Gastrocnemius medialis (tissue), 4 donors: ENCODE results near the gene SALL3. TPM values are rescaled to one million over a fixed set of nuclear protein-coding genes. Genes with fewer than 3 reads are reported as not detected.
"Not testable (repeated sequence)": the region's sequence is repeated elsewhere in the genome, so short reads cannot be mapped to it uniquely, and the experiment has no call there.

Experiments used
- ATAC-seq, 2 donors: fragments of 150-250 bp; one replicate each; pipeline ENCODE4 v1.9.1; 2016
- DNase-seq, 2 donors: peaks; one replicate each; pipeline ENCODE4 v3.0.0-alpha.2; 2019
- H3K27ac ChIP-seq, 4 donors: fragments of 200-600 bp; sonication (generic); 1 replicate in 1 of 4; 2 replicates in 3 of 4; pipeline ENCODE4 v1.5.1; 2016 to 2018; ENCODE audit warnings: mild to moderate bottlenecking in 2 of 4, moderate library complexity in 1 of 4
- H3K27me3 ChIP-seq, 3 donors: fragments of 200-600 bp; sonication (generic) in 2 of 3; 1 replicate in 1 of 3; 2 replicates in 2 of 3; pipeline versions ENCODE4 v1.5.1 to v1.6.0; 2016 to 2019; ENCODE audit warnings: mild to moderate bottlenecking in 1 of 3, moderate library complexity in 1 of 3
- H3K36me3 ChIP-seq, 2 donors: fragments of 200-600 bp; sonication (generic) in 1 of 2; one replicate each; pipeline ENCODE4 v1.5.1; 2017 to 2018
- H3K4me1 ChIP-seq, 2 donors: fragments of 200-600 bp; sonication (generic) in 1 of 2; one replicate each; pipeline ENCODE4 v1.5.1; 2016 to 2017; ENCODE audit warnings: mild to moderate bottlenecking in 2 of 2
- H3K4me3 ChIP-seq, 4 donors: fragments of 200-600 bp; sonication (generic) in 3 of 4; 1 replicate in 1 of 4; 2 replicates in 3 of 4; pipeline ENCODE4 v1.5.1; 2016 to 2019; ENCODE audit warnings: mild to moderate bottlenecking in 2 of 4
- H3K9me3 ChIP-seq, 3 donors: fragments of 200-600 bp; sonication (generic) in 2 of 3; 1 replicate in 1 of 3; 2 replicates in 2 of 3; pipeline ENCODE4 v1.5.1; 2016 to 2019
- CTCF ChIP-seq, 5 experiments: fragments of 450-650 bp in 3 of 5; fragments of 200-600 bp in 2 of 5; sonication (generic) in 2 of 5; IDR thresholded peaks in 4 of 5; conservative IDR thresholded peaks in 1 of 5; 1 replicate in 4 of 5; 2 replicates in 1 of 5; pipeline ENCODE4 v1.5.1; 2016 to 2019; ENCODE audit warnings: antibody characterized with exemption in 5 of 5, mild to moderate bottlenecking in 3 of 5, moderate library complexity in 3 of 5
- POLR2A ChIP-seq, 2 donors: fragments of 450-650 bp; IDR thresholded peaks; one replicate each; pipeline ENCODE4 v1.6.1; 2017; ENCODE audit warnings: antibody characterized with exemption in 2 of 2, mild to moderate bottlenecking in 2 of 2, moderate library complexity in 2 of 2
- in situ Hi-C, 4 donors: fragments of 200-750 bp; cut with MboI; loops; one replicate each; pipeline versions ENCODE4 v1.15.0 to v1.8.0; 2017; ENCODE audit warnings: low sequenced_read_pairs in 4 of 4
- intact Hi-C: fragments of 100-400 bp; cut with DNase I; formaldehyde crosslinking; loops from one replicate; pipeline ENCODE4 v1.15.1; 2023; ENCODE audit warnings: low total_unique reads
- total RNA-seq, 4 donors: library from RNA; depleted of rRNA; stranded (reverse); fragments of >200 nt; gene quantifications; one replicate each; pipeline versions ENCODE4 v1.1.0 to v1.2.3, GENCODE V29; 2016

SALL3 gene
- total RNA-seq, 4 donors from 2014 or later: not detected

- no peak overlapping the region for H3K27ac ChIP-seq
- H3K36me3 ChIP-seq: no peaks in the 10 kb centered on the region
- ATAC-seq: no peak
- in situ Hi-C loops (no loop called here), intact Hi-C loops (no loop called here)
- H3K4me1 ChIP-seq: no peaks in the 10 kb centered on the region
- H3K4me3 ChIP-seq: no peak overlapping the region
- DNase-seq: no peak
- no peak for TF ChIP-seq CTCF (IDR thresholded peaks at IDR 0.05 in 4 of 5, conservative IDR thresholded peaks at IDR 0.05 in 1 of 5)
- no peak for TF ChIP-seq POLR2A (IDR thresholded peaks at IDR 0.05)
- H3K9me3 ChIP-seq: no peaks in the 10 kb centered on the region
- no peaks in the 10 kb centered on the region for H3K27me3 ChIP-seq
These were observed 39.7 kb upstream of the SALL3 start for GRCh38 chr18:78939734-78940494.

- ATAC-seq, H3K4me1 ChIP-seq, H3K27me3 ChIP-seq, intact Hi-C loops, H3K27ac ChIP-seq, H3K4me3 ChIP-seq, H3K36me3 ChIP-seq, DNase-seq, in situ Hi-C loops, H3K9me3 ChIP-seq: not testable (repeated sequence)
These were observed 37.4 kb upstream of the SALL3 start for GRCh38 chr18:78942236-78942635.

DNA sequence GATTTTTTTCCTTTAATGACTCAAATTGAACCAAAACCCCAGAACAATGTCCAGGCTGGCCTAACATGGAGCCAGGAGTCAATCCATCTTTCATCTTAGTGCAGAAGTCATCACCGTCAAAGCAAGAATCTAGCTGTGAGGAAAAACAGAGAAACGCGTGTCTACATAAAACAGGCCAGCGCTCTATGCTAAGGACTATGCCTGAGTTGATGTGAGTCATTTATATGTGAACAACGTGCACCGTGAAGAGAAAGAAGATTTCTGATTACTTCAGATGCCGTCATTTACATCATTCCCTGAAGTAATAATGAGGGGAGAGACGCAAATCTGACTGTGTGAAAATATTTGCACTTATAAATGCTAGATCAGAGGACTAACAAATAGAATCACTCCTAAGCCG is 34.0 kb upstream of the SALL3 start:
- Histone ChIP-seq H3K27ac (no peak overlapping the region), H3K27me3 (peaks cover 0 to 6% (median 0%) of the 10 kb centered on the region in 3 donors), H3K4me1 (no peaks in the 10 kb centered on the region), H3K9me3 (no peaks in the 10 kb centered on the region), H3K36me3 (no peaks in the 10 kb centered on the region), H3K4me3 (no peak overlapping the region)
- in situ Hi-C loops (no loop called here), intact Hi-C loops (no loop called here)
- DNase-seq (no peak), ATAC-seq (no peak)
- TF ChIP-seq POLR2A (IDR thresholded peaks at IDR 0.05): no peak
- no peak for TF ChIP-seq CTCF (IDR thresholded peaks at IDR 0.05 in 4 of 5, conservative IDR thresholded peaks at IDR 0.05 in 1 of 5)

DNA sequence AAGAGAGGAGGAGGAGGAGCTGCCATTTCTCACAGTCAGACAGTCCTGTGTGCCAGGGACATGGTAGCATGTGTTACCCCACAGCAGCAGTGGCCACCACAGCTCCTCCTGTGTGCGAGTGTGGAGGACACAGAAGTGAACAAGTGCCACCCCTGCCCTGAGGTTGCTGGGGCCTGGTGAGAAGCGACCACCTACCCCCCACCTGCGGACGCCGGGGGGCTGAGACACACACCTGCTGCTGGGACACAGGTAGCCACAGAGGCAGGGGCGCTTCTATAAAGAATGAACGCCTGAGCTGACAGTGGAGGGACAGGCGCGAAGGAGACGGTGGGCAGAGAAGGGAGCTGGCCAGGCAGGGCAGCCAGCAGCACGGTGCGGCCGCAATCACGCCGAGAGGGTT is 32.3 kb upstream of the SALL3 start:
- no peak for TF ChIP-seq CTCF (IDR thresholded peaks at IDR 0.05 in 4 of 5, conservative IDR thresholded peaks at IDR 0.05 in 1 of 5)
- no peak for TF ChIP-seq POLR2A (IDR thresholded peaks at IDR 0.05)
- Histone ChIP-seq H3K9me3 (no peaks in the 10 kb centered on the region), H3K4me3 (no peak overlapping the region), H3K27me3 (peaks cover 0 to 6% (median 0%) of the 10 kb centered on the region in 3 donors), H3K27ac (no peak overlapping the region), H3K4me1 (no peaks in the 10 kb centered on the region), H3K36me3 (no peaks in the 10 kb centered on the region)
- in situ Hi-C loops (no loop called here), intact Hi-C loops (no loop called here)
- no peak for ATAC-seq
- DNase-seq: no peak

DNA sequence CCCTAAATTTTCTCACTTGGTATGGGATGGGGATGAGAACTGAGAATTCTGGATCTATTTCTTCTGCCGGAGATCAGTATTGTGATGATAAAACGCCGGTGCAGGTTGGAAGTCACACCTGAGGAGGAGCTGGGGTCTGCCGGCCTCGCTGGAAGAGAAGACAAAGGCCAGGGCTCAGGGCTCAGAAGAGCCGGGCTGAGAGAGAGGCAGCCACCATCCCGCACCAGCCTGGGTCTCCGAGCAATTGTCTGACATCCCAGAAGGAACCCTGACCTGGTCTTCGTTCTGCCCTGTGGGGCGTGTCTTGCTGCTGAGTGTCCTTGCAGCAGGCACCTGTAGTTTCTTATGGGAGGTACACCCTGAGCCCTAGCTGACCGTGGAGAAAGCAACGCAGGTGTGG is 31.4 kb upstream of the SALL3 start:
- TF ChIP-seq POLR2A (IDR thresholded peaks at IDR 0.05) (no peak), CTCF (IDR thresholded peaks at IDR 0.05 in 4 of 5, conservative IDR thresholded peaks at IDR 0.05 in 1 of 5) (no peak)
- Histone ChIP-seq H3K27ac (no peak overlapping the region), H3K27me3 (peaks cover 0 to 6% (median 0%) of the 10 kb centered on the region in 3 donors), H3K4me1 (no peaks in the 10 kb centered on the region), H3K36me3 (no peaks in the 10 kb centered on the region), H3K4me3 (no peak overlapping the region), H3K9me3 (no peaks in the 10 kb centered on the region)
- in situ Hi-C loops (no loop called here), intact Hi-C loops (no loop called here)
- ATAC-seq (no peak), DNase-seq (no peak)
